GM21423 (cell line): ENCODE results near the gene ACBD5.
"Not testable (repeated sequence)": the region's sequence is repeated elsewhere in the genome, so short reads cannot be mapped to it uniquely, and the experiment has no call there.

Experiments used
- ATAC-seq: cut with Tn5 transposase; IDR thresholded peaks from one replicate; pipeline ENCODE4 v1.9.1; 2021; ENCODE audit warnings: mild to moderate bottlenecking, moderate library complexity; ENCODE audit not compliant: unreplicated experiment

Gene ACBD5, protein sequence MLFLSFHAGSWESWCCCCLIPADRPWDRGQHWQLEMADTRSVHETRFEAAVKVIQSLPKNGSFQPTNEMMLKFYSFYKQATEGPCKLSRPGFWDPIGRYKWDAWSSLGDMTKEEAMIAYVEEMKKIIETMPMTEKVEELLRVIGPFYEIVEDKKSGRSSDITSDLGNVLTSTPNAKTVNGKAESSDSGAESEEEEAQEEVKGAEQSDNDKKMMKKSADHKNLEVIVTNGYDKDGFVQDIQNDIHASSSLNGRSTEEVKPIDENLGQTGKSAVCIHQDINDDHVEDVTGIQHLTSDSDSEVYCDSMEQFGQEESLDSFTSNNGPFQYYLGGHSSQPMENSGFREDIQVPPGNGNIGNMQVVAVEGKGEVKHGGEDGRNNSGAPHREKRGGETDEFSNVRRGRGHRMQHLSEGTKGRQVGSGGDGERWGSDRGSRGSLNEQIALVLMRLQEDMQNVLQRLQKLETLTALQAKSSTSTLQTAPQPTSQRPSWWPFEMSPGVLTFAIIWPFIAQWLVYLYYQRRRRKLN

GRCh38 chr10:27240212-27241009, at the start of gene ACBD5:
TSS of gene ACBD5 (minus strand) at chr10:27240797. CDS start at chr10:27240688, 109 bp downstream.
- peak; percentile 46 for ATAC-seq

DNA sequence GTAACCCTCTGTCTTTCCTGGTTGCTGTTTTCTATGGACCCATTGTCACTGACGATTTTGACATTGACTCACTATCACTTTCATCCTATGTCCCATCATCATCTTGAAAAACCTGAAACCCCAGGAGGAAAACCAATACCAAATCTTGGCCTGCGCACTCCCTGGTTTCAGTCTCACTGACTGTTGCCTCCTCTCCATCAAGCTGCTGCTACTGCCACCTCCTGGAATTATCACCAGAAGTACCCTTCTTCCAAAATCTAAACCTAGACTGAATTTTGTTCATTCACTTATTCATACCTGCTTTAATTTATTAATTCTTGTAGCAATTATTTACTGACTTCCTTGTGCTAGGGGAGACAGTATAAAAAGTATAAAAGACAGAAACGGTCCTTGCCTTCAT, 44.5 kb upstream of the ACBD5 start:
- no peak for ATAC-seq

DNA sequence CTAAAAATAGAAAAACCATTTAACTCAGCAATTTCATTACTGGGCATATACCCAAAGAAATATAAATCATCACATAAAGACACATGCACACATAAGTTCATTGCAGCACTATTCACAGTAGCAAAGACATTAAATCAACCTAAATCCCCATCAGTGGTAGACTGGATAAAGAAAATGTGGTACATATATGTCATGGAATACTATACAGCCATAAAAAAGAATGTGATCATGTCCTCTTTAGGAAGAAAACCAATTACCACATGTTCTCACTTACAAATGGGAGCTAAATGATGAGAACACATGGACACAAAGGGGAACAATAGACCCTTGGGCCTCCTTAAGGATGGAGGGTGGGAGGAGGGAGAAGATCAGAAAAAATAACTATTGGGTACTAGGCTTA, 36.0 kb upstream of the ACBD5 start:
- no peak for ATAC-seq

DNA sequence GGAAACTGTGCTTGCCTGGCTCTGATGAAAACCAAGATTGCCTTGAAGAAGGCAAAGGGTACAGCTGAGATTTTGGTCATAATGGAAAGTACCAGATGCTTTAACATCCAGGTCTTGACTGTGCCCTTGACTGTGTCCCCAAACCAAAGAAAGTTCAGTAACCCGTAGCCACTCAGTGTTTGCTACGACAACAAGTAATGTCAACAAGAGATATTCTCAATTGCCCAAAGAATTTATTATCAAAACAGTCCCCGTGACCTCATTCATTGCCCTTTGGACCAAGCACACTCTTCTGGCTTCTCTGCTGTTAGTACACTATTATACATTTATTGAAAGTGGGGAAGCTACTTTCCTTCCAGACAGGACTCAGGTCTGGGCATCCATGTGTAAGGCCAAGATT, 25.4 kb upstream of the ACBD5 start:
- ATAC-seq: not testable (repeated sequence)

- not testable (repeated sequence) for ATAC-seq
Measured at GRCh38 chr10:27262788-27263187, 22.2 kb upstream of the ACBD5 start.

DNA sequence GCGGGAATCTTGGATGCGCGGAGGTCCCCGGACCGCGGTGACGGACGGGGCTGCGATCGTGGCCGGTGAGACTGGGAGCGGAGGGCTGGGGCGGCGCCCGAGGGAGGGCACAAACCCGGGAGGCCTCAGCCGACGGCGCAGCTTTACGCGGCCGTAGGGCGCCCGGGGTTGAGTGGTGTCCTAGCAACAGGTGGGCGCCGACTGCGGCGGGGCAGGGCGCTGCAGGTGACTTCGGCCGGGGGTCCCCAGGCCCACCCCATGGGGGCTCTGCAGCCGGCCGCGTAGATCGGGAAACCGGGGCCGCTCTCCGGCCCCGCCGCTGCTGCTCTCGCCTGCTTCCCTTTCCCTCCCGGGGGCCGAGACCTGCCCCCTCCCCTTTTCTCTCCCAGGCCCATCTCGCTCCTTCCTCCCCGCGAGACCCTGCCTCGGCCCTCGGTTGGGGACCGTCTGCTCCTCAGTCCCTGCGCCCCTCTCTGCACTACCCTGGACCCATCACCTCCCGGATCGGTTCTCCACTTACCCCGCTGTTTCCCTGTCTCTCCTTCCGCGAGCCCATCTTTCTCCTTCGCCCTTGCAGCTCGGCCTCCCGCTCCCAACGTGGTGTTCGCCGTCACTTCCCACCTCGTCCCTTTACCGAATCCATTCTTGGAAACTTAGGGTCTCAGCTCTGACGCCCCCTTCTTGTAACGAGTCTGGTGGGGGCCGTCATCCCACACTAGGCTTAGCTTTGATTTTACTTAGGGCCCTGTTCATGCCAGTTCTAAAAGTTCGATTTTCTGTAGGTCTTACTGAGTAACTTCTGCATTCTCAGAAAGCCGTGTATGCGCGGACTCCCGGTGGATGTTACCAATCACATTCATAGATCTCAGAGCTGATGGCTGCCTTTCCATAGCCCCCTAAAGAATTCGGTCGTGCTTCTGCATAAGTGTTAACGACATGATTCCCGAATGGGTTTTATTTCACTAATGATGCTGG, 18.5 kb upstream of the ACBD5 start:
- ATAC-seq: peak; percentile 59

GRCh38 chr10:27258492-27258837, 17.9 kb upstream of the ACBD5 start:
- ATAC-seq: no peak

GRCh38 chr10:27256299-27257189, 15.9 kb upstream of the ACBD5 start:
- ATAC-seq: no peak

DNA sequence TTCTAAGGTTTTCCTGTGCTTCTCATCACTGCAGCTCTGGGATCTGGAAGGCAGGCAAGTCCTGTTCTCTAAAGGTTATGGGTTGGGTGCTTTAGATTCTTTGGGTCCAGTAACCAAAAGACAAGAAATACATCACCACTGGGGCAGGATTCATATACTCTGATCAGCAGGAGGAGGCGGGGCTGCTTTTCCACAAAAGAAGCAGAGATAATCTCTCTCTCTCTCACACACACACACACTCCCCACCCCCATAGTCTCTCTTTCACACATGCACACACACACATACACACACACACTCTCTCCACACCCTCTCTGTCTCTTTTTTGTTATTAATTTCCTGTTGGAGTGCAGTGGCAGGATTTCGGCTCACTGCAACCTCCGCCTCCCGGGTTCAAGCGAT, 13.0 kb upstream of the ACBD5 start:
- ATAC-seq: no peak

DNA sequence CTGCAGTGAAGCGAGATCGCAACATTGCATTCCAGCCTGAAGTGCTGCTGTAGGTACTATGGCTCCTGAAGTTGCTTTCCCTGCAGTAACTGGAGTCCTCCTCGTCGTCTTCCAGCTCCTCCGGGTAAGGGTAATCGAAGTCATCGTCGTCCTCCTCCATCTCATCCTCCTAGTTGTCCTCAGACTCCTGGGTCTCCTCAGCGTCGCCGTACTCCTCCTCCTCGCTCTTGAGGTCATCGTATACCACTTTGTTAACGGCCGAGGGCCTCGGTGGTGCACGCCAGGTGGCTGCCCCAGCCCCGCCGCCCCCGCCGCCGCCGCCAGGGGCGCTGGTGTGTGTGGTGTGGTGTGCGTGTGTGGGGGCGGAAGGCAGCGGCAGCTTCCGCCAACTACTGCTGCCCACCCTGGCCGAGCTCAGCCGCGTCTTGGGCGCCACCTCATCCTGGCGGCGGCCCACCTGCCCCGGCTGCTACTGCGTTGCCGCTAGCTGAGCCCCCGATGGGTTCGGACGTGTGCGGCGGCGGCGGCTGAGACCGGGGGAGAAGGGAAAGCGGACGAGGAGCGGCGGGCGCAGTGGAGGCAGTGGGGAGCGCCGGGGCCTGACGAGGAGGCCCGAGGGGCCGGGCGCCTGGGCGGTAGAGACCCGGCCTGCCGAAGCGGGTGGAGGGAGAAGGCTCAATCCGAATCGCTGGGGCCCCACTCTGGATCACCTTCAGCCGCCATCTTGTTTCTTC, 11.8 kb upstream of the ACBD5 start:
- ATAC-seq: peak; percentile 99

DNA sequence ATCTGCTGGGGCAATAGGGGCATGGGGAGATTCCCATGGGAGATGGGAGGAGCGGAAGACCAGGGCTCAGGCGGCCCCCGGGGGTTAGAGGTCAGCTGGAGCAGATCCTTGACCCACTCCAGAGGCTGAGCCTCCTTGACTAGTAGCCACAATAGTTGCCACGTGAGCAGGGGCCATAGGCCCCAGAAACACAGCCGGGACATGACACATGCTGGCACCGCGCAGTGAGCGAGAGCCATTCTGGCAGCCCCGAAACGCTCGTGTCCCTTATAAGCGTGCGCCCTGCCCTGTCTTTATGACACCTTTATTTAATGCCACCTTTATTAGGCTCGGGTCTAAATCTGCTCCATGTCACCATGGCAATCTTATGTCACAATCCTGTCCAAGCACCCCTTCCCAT, 11.0 kb upstream of the ACBD5 start:
- no peak for ATAC-seq

GRCh38 chr10:27248215-27248614, 7.6 kb upstream of the ACBD5 start:
- no peak for ATAC-seq

GRCh38 chr10:27247441-27247840, 6.8 kb upstream of the ACBD5 start:
- ATAC-seq: no peak

- ATAC-seq: no peak
Measured at GRCh38 chr10:27247006-27247405, 6.4 kb upstream of the ACBD5 start.

GRCh38 chr10:27245836-27246235, 5.2 kb upstream of the ACBD5 start:
- ATAC-seq: no peak

DNA sequence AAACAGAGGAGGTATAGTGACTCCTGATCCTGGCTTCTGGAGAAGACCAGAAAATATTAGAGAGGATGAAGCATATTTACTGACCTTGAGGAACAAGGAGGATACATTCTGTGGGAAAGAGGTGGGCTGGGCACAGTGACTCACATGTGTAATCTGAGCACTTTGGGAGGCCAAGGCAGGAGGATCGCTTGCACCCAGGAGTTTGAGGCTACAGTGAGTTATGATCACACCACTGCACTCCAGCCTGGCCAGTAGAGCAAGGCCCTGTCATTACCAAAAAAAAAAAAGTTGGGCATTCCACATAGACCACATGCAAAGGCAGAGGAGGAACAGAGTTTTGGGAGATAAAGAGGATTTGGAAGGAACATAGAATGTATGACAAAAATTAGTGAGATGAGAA, 4.4 kb upstream of the ACBD5 start:
- no peak for ATAC-seq

- ATAC-seq: peak; percentile 23
Measured at GRCh38 chr10:27242951-27243551, 2.5 kb upstream of the ACBD5 start.

DNA sequence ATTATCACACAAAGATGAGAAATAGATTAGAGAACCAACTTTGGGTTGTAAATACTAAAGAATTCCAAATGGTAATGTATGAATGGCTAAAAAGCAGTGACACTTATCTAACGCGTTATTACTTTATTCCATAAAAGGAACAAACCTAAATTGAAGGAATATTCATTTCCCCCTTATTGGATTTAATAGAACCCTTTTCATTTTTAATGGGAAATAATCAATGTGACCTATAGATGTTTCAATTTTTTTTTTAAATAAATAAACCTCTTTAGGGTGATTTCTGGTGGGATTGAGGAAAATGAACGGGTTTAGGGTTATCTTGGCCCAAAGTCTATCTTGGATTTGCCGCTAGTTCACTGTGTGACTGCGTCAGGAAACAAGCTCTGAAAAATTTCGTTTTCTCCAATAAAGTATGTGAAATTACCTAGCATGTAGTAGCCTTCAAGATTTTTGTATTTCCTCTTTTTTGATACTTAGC, 1.9 kb upstream of the ACBD5 start:
- ATAC-seq: no peak
